NCI-H1694 treated with DMSO at 0.1 percent for 48 hours (cell line): Measurements from ENCODE around the gene MYT1.

Experiments used
- DNase-seq: peaks from one replicate; lab custom pipeline; 2025; lab: John Stamatoyannopoulos, UW

The MYT1 gene

GRCh38 chr20:64153861-64154589 lies 10.2 kb upstream of the MYT1 start:
- DNase-seq: no peak

- DNase-seq: no peak
Observed at GRCh38 chr20:64154590-64155257, 9.5 kb upstream of the MYT1 start.

- DNase-seq: no peak
Observed at GRCh38 chr20:64155258-64156135, 8.8 kb upstream of the MYT1 start.

GRCh38 chr20:64156136-64156885 lies 7.9 kb upstream of the MYT1 start:
- no peak for DNase-seq

- DNase-seq: no peak
Observed at GRCh38 chr20:64156886-64157875, 7.1 kb upstream of the MYT1 start.

DNA sequence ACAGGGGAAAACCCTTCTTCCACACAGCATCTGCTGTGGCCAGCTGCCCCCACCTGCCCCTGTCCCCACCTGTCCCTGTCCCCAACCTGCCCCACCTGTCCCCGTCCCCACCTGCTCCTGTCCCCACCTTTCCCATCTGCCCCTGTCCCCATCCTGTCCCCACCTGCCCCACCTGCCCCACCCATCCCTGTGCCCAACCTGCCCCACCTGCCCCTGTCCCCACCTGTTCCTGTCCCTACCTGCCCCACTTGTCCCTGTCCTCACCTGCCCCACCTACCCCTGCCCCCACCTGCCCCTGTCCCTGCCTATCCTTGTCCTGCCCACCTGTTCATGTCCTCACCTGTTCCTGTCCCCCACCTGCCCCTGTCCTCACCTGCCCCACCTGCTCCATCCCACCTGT lies 6.4 kb upstream of the MYT1 start:
- DNase-seq: no peak

DNA sequence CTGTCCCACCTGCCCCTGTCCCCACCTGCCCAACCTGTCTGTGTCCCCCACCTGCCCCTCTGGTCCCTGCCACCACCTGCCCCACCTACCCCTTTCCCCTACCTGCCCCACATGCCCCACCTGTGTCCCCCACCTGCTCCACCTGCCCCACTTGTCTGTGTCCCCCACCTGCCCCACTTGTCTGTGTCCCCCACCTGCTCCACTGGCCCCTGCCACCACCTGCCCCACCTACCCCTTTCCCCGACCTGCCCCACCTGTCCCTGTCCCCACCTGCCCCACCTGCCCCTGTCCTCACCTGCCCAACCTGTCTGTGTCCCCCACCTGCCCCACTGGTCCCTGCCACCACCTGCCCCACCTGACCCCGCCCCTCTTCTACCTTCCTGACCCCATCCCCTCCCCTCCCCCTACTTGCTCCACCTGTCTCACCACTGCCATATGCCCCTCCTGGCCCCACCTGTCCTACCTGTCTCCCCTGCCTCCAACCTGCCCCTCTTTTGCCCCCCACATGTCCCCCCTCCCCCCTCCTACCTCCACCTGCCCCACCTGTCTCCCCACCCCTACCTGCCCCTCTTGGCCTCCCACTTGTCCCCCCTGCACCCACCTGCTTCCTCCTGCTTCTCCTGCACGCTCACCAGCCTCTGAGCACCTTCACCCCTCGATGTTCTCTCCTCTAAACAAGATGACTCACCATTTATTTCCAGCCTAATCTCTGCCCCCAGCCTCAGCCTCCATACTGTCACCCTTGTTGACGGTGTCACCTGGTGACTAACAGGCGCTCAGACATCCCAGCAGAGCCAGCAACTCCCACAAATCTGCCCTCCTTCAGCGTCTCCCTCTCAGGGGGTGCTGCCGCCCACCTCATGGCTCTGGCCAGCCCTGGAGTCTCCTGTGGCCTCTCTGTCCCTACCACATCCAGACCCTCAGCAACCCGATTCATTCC lies 5.6 kb upstream of the MYT1 start:
- DNase-seq: no peak

DNA sequence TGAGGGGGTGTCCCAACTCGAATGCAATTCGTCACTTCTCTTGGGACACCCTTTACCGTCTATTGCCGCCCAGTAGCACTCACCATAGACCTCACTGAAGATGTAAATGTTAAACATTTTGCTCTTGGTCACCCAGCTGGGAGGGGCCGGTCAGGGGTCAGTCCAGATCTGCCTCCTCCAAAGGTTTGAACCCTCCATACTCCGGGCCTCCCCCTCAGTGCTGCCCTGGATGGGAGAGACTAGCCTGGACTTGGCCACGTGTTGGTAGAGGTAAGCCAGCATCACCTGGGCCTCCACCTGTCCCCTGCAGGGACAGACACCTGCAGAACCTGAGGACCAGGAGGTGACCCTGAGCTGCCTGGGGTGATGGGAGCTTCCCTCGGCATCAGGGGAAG lies 5.0 kb upstream of the MYT1 start:
- DNase-seq: no peak

DNA sequence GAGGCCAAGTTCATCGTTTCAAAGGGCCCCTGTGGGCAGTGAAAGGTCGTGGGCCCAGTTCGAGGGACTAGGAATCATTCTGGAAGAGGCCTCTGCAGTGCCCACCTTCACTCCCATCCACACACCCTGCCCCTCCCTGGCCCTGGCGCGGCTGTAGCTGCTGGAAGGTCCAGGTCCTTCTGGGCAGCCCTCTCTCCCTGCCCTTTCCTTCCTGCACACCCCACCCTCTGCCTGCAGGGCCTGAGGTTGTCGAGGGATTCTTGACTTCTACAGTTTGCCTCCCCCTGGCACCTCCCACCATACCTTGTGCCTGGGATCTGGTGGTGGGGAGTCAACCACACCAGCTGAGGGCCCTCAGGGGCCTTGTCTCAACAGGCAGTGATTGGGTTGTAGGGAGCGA lies 4.5 kb upstream of the MYT1 start:
- DNase-seq: no peak

DNA sequence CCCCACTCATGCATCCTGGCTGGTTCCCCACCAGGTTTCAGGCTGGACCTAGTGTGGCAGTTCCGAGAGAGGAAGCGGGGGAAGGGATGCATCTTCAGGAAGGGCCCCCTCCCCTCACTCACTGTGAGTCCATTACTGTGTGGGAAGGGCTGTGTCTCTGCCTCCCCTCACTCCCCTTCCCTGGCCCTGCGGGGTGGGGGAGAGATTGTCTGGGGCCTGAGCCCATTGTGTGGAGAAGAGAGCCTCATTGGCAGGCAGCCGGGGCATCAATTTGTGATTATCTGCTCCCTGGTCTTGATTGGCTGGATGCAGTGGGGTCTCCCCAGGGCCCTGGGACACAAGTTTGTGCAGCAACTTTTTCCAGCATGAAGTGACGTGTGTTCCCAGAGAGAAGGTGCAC lies 4.1 kb upstream of the MYT1 start:
- DNase-seq: no peak

GRCh38 chr20:64160526-64161355 lies 3.5 kb upstream of the MYT1 start:
- DNase-seq: no peak

DNA sequence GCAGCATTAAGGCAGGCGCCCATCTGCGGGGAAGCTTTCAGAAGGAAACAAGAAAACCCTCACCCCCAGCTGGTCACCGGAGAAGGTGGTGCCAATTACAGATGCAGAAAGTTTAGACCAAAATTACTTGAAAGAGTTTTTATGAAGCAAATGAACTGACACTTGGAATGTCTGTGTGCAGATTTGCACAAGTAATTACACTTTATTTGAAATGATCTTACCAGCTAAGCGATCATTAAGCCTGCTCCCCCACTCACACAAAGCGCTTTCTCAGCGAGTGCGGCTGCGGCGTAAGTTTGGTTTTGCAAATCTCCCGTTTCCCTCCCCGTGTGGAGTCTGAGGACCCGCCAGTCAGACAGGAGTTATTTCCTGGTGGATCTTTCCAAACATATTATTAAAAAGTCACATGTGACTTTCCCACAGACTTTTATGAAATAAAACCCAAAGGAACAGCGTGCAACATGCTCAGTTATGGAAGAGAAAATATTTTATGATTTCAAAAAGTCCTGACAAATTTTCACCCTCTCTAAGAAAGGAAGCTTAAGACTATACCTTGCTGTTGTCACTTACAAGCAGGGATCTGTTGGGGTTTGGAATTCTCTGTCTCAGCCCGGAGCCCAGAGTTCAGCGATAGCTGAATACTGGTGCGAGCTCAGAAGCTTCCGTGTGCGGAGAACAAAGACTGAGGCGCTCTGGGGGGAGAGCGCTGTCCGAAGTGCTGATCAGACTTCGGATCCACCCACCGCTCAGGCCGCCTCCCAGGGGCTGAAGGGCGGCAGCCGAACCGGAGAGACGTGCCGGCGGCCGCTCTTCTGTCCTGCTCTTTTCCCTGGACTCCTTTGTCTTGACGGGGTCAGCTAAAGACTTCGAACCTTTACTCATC lies 2.7 kb upstream of the MYT1 start:
- no peak for DNase-seq

DNA sequence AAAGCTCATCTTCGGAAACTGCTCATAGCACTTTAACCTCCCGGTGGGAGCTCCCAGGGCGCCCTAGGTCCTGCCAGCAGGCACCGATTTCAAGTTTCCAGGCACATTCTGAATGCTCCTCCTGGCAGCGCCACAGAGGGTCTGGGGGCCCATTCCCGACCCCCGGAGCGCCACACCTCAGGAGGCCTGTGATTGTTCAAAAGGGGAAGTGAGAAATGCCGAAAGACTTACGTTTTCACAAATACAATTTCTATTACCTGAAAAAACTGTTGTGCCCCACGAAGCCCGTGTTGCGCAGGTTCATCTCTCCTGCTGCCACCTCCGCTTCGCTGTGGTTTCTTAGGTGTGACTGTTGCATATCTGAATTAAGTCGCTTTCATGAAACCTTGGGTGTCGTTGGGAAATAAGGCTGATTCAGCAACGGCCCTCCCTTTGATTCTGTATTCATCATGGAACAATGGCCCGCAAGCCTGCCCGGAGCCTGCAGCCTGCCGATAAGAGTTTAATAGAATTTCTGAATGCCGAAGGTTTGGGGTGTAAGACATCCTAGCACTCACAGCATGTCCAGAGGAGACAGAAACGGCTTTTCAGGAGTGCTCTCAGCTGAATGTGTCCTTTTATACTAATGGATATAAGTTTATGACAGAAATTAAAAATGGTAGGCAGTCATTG lies 1.9 kb upstream of the MYT1 start:
- DNase-seq: no peak

DNA sequence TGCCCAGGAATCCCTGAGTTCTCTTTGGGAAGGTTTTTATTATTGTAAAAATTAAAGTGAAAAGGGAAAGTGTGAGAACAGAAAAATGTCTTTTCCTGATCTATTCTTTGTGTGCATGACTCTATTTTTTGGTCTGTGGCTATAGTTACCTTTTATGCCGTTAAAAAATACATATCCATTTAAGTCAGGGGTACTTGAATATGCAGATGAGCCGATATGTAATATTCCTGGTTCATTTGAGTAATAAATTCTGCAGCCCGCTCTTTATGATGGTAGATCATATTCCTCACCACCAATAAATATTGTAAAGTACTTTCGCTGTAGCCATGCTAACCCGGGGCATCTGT lies 503 bp upstream of the MYT1 start:
- DNase-seq: no peak

GRCh38 chr20:64165866-64166600 lies 1.8 kb downstream of the MYT1 start:
- DNase-seq: peak; percentile 75

DNA sequence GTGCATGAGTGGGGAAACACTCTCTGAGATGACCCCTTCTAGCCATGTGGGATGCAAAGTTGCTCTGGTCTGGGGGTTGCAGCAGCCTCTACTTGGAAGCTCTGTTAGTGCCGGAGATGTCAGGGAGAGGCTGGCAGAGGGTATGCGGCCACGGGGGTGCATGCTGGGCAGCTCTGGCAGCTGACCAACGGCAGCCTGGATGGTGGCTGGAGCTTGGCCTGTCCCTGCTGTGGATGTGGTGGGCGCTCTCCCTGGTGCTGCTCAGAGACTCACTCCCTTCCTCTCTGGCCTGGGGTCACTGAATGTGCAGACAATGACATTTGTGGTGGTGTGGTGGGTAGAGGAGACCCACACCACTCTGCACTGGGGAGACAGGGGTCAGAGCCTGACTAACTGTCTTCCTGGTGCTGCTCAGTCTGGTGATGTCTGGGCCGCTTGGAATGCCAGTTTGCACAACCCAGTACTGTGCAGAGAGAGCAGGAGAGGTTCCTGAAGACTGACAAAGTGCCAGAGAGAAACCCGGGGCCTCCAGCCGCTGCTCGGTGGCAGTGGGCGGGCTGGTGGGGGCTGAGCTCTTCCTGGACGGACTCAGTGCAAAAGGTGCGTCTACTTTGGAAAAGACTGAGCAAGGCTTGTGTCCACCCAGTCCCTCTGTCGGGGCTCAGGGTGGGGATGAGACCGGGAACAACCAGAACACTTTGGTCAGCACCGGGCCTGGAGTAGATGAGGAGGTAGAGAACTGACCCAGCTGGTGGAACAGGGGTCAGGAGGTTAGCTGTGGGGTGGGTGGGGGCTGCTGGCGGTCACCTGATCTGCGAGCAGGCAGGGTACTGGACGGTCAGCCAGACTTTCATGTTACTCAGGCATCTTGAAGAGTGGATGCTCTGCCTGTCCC lies 2.7 kb downstream of the MYT1 start:
- no peak for DNase-seq
